GM19452 (cell line): ENCODE data around the gene METTL5.

ENCODE experiments used
- ATAC-seq: cut with Tn5 transposase; IDR thresholded peaks from one replicate; pipeline ENCODE4 v1.9.1; 2021; ENCODE audit not compliant: unreplicated experiment

Gene METTL5

GRCh38 chr2:169782513-169782912, 42.2 kb downstream of the METTL5 start:
- no peak for ATAC-seq

- ATAC-seq, result no peak
Observed at GRCh38 chr2:169781249-169782013, 43.3 kb downstream of the METTL5 start.

- no peak for ATAC-seq
Observed at GRCh38 chr2:169778446-169778845, 46.3 kb downstream of the METTL5 start.

- ATAC-seq, result no peak
Observed at GRCh38 chr2:169776252-169776761, 48.4 kb downstream of the METTL5 start.

- no peak for ATAC-seq
Observed at GRCh38 chr2:169775765-169776164, 48.9 kb downstream of the METTL5 start.

GRCh38 chr2:169775354-169775753, 49.4 kb downstream of the METTL5 start:
- ATAC-seq, result no peak

- no peak for ATAC-seq
Observed at GRCh38 chr2:169772651-169773050, 52.1 kb downstream of the METTL5 start.

GRCh38 chr2:169771612-169772011, 53.1 kb downstream of the METTL5 start:
- ATAC-seq, result no peak

GRCh38 chr2:169771021-169771420, 53.7 kb downstream of the METTL5 start:
- ATAC-seq, result no peak

- no peak for ATAC-seq
Observed at GRCh38 chr2:169768262-169768995, 56.3 kb downstream of the METTL5 start.

- ATAC-seq, result no peak
Observed at GRCh38 chr2:169767243-169767888, 57.3 kb downstream of the METTL5 start.

GRCh38 chr2:169765523-169765922, 59.2 kb downstream of the METTL5 start:
- no peak for ATAC-seq

GRCh38 chr2:169761970-169762292, 62.8 kb downstream of the METTL5 start:
- no peak for ATAC-seq
